Stimulated activated CD8-positive, alpha-beta memory T cell treated with anti-CD3 and anti-CD28 coated beads, Interleukin-12 subunit alpha, Interleukin-12 subunit beta, amount 100 ng/mL, for 4 hours (primary cell): ENCODE results near the gene AFAP1L2.

Source experiments
- DNase-seq: peaks from one replicate; pipeline ENCODE4 v3.0.0-alpha.2; 2020; ENCODE audit warnings: low read depth

The AFAP1L2 gene

DNA sequence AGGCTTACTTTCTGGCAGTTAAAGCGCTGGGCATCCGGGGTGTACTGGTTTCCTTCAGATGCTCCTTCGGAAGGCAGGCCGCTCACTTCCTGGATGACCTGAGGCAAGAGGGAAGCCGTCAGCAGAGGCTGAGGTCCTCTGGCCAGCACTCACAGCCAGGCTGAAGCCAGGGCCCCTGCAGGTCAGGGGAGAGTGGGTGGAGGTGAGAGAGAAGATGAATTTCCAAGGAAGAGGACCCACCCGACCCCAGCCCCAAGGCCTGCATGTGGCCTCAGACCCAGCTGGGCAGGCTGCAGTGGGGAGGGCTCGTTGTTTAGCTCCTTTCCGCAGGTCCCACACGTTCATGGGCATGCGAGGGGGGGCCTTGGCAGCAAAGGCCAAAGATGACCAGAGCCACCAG is 94.0 kb downstream of the AFAP1L2 start:
- no peak for DNase-seq

DNA sequence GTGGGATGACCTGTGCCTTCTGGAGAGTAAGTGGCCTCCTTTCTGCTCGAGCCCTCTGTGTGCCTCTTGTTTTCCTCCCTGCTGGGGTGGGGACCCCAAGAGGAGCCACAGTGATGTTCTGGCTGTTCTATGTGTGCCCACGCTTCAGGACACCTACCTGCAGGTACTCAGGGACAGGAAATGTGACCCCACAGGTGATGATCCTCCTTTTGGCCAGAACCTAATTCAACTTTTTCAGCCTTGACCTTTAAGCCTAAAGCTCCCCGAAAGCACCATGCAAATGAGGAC is 95.0 kb downstream of the AFAP1L2 start:
- DNase-seq = no peak

DNA sequence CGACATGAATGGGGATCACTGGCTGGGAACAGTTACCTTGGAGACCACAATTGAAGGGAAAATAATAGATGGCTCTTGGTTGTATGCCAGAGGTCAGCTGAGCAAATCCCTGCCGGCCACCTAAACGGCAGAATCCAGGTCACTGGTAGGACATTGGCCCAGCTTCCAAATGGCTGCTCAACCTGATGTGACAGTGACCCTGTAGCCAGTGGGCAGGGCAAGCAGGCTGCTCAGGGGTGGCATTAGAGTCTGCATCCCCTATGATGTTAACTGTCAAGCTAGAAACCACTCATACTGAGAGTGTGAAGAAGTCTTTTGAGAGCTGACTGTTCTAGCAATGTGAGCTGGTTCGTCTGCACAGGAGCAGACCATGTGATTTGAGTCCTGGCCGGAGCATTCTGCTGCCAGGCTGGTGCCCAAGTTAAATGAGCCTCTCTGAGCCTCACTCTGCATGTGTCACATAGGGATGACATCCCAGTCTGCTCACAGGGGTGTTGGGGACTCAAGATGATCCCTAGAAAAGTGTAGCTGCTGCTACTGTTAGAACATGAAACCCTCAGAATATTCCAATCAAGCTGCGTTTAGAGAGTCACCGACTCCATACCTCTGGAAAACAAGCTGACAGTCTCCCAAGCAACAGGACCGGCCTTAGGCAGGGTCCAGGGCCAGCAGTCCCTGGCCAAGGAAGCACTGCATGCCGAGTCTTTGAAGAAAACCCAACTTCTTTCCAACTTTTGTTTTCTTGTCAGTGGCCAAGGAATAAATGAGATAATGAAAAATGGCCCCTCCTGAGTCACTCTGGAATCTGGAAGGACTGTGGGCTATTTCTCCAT is 95.6 kb downstream of the AFAP1L2 start:
- DNase-seq = no peak

DNA sequence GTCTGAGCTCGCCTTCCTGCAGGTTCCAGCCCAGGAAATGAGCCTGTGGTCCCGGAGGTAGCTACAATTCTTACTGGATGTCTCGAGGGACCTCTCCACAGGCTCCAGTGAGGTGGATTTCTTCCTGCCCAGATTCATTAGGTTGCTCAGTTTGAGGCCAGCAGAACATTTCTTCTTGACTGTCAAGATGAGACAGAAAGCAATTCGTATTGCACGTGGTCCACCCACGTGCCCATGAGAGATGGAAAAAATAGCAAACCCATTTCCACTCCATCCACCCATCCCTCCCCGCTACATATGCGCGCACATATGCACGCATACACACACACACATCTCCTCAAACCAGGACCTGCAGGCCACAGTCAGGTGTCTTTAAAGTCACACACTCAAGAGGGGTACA is 96.6 kb downstream of the AFAP1L2 start:
- no peak for DNase-seq

DNA sequence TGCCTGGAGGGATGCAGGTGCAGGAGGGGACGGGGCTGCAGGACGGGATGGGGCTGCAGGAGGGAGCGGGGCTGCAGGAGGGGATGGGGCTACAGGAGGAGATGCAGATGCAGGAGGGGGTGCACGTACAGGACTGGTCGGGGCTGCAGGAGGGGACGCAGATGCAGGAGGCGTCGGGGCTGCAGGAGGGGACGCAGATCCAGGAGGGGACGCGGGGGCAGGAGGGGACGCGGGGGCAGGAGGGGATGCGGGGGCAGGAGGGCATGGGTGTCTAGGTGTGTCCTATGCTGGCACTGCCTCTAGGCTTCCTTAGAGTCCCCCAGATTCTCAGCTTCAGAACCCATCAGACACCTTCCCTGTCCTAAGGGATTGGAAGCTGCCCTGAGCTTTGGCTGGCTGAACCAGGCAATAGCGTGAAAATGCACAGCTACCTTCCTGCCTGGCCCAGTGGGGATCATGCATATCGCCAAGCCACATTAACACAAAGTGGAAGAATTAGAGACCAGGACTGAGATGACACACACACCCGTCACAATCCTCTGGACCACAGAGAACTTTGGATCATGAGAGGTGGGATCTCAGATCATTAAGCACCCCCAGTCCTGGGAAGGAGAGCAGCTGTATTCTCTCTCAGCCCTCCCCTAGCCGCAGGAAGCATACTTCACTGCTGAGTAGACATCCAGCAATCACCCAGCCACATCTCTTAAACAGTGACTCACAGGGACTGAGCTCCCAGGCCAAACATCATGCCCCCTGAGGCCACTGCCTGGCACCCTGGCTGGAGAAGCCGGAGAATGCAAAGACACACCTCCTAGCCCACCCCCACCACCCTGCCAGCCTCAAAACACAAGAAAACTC is 98.0 kb downstream of the AFAP1L2 start:
- no peak for DNase-seq

DNA sequence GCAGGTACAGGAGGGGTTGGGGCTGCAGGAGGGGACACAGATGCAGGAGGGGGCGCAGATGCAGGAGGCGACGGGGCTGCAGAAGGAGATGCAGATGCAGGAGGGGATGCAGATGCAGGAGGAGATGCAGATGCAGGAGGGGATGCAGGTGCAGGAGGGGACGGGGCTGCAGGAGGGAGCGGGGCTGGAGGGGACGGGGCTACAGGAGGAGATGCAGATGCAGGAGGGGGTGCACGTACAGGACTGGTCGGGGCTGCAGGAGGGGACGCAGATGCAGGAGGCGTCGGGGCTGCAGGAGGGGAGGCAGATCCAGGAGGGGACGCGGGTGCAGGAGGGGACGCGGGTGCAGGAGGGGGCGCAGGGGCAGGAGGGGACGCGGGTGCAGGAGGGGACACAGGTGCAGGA is 98.8 kb downstream of the AFAP1L2 start:
- no peak for DNase-seq

DNA sequence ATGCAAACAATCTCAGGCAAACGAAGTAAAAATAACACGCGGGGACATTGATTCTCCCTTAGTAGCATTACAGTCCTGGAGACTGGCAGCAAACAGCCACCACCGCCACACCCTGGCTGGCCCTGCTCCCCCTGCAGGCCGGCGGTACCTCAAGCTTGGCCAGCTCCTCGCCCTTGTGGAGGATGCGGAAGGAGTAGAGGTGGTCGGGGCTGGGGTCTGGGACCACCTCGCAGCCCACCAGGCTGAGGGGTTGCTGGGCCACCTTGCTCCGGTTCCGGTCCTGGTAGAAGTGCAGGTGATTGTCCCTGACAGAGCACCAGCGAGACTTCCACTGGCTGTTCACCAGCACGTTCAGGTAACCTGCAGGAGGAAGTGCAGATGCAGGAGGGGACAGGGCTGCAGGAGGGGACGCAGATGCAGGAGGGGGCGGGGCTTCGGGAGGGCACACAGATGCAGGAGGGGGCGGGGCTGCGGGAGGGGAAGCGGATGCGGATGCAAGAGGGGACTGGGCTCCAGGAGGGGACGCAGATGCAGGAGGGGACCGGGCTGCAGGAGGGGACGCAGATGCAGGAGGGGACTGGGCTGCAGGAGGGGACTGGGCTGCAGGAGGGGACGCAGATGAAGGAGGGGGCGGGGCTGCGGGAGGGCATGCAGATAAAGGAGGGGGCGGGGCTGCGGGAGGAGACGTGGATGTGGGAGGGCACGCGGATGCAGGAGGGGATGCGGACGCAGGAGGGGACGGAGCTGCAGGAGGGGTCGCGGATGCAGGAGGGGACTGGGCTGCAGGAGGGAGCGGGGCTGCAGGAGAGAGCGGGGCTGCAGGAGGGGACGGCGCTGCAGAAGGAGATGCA is 99.5 kb downstream of the AFAP1L2 start:
- peak; percentile 22 for DNase-seq

DNA sequence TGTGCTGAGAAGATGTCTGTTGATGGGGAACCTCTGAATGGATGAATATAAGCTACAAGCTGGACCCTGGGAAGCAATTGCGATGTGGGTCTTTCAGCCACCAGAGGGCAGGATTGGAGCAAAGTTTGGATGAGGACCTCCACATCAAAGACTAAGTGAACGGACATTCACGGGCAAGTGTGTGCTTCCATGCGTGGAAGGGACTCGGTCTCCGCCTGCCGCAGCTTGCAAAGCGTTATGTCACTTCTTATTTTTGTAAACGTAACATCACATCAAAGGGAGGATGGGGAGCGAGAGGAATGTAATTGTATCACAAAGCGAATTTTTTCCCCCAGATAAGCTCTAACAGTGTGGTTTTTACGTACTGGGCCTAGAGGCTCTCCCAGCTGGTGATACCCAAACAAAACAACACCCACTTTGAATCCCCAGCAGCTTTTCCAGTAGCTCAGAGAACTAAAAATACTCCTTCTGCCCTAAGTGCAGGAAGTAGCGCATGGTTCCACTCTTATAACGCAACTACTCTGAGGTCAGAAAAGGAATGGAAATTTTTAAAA is 100.2 kb downstream of the AFAP1L2 start:
- DNase-seq = peak; percentile 35

DNA sequence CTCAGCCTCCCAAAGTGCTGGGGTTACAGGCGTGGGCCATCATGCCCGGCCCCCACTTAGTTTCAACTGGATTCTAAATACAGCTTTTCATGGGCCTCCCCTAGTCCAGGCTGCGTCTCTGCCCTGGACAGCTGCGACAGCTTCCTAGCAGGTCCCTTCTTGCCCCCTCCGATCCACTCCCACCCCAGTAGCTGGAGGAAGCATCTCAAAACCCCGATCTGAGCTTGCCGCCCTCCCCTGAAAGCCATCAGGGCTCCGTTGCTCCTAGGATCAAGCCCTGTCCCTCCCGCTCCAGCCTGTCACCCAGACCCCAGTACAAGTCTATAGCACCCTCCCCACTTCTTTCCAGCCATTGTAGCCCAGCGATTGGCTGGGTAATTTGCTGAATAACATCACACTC is 100.7 kb downstream of the AFAP1L2 start:
- no peak for DNase-seq

DNA sequence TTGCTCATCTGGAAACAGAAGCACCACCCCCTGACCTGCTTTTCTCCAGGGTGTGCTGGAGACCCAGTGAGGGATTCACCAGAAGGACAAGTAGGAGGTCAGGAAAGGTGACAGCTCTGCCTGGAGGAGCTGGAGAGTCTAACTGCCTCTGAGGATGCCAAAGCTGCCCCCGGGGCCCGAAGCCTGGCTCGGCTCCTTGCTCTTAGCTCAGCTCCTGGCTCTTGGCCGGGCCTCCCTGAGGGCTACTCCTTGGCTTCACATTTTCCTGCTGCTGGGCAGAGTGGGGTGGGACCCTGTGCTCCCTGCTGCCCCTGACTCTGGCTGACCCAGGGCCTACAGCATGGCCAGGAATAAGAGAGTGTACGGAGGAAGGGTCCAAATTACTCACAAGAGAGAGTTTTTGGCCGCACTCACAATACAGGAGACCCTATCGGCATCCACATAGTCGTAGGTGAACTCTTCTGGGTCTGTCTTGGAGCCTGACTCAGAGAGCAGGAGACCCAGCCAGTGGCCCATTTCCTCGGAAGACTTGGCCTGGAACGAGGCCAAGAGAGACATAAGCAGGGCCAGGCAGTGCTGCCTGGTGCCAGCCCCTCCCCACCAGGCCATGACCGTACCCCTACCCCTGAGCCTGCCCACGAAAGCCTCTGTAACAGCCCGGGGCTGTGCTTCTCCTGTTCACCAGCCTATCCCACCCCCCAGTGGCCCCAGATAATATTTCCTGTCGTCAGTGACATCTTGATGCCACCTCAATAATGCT is 102.2 kb downstream of the AFAP1L2 start:
- DNase-seq = no peak

DNA sequence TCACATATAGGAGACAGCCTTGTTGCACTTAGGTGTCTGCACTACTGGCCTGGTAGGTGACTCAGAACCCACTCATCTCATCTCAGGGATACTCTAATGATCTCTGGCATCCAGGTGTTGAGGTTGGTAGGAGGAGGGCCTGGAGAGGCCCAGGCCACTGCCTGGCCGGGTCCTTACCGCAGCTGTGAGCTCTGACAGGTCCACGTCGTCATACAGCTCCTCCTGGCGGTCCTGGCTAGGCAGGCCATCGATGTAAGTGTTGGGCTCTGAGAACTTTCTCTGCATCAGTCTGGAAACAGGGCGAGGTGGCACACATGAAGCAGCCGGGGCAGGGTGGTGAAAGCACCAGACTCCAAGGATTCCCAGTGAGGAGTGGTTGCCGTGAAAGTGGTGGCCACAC is 103.1 kb downstream of the AFAP1L2 start:
- no peak for DNase-seq

DNA sequence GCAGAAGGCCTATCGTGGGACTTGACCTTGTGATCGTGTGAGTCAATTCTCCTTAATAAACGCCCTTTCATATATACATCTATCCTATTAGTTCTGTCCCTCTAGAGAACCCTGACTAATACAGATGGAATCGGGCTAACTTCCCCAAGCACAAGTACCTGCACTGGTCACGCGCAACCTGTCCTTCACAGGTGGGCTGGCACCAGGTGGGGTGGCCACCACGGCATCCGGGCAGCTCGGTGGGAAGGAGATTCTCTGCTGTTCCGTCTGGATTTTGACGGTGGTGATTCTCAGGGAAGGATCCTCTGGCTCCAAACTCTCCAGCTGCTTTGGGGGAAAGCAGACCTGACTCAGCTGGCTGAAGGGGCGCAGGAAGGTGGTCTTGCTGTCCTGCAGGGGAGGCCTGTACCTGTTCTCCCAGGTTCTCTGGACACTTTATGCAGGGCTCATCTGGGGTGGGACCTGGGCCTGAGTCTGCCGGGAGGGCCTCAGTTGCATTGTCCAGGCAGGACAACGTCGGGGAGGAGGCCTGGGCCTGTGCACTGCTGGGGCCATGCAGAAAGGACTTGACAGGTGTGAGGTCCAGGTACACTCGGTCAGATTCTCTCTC is 104.2 kb downstream of the AFAP1L2 start:
- DNase-seq = no peak

DNA sequence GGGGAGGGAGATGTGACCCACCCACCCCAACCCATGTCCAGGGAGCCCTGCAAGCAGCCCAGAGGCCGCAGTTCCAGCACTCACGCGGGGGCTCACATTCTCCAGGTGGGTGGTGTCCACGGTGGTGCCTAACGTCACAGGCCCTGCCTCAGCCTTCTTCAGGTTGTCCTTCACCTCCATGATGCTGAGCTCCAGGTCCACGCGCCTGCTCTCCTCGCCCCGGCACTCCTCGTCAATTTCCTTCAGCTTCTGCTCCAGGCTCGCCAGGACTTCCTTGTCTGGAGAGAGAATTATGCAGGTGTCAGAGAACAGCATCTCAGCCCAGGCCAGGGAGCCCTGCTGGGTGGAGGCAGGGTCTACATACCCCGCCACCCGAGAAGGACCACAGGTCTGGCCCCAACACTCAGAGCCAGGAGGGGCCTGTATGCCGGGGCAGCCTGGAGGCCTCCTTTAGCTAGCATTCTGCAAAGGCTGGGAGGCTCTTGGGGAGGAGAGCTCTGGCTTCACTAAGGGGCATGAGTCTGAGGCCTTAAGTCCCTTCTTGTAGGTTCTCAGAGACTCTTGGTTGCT is 107.1 kb downstream of the AFAP1L2 start:
- no peak for DNase-seq

DNA sequence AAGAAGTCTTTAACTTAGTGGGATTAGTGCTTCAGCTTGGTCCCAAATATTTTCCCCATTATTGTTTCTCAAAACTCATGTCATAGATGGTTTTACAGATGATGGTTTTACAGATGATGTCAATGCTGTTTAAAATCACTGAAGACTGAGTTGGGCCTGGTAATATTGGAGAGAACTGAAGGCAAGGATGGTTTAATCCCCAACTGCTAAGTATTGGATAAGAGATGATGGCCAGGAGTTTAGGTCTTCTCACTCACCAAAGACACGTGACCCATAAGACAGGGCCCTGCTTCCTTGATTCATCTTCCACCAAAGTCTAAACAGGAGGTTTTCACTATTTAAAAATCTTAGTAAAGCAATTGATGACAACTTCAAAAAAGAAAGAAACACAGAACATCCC is 108.9 kb downstream of the AFAP1L2 start:
- DNase-seq = no peak

DNA sequence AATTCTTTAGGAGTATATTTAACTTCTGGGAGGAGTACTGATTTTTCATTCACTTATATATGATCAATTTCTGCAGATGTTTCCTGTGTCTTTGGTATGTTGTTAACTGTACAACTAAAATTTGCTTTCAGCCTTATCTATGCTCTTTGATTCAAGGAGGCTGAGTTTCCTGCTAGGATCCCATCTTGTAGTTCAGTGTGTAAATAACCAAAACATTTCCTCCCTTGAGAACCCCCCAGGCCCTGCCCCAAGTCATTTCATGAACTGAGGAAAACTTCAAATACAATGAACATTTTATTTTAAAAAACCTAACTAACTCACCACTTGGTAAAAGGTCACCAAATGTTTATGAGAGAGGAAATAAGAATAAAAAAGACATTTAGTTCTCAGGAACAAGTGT is 109.8 kb downstream of the AFAP1L2 start:
- no peak for DNase-seq

DNA sequence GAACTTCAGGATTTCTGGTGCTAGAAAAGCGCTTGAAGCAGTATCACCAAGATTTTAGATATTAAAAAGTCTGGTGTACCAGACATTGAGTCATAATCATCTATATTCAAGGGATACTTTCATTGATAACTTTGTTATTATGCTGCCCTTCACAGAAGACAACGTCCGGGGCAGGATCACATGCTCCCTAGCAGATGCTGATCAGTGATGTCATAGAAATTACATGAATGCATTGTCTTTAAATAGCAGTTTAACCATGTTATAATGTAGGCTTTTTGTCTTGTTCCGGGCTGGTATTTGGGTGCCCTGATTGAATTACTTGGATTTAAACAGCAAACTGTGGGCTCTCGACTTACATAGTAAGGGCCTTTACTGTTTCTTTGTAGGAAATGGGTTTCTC is 111.2 kb downstream of the AFAP1L2 start:
- DNase-seq = no peak

DNA sequence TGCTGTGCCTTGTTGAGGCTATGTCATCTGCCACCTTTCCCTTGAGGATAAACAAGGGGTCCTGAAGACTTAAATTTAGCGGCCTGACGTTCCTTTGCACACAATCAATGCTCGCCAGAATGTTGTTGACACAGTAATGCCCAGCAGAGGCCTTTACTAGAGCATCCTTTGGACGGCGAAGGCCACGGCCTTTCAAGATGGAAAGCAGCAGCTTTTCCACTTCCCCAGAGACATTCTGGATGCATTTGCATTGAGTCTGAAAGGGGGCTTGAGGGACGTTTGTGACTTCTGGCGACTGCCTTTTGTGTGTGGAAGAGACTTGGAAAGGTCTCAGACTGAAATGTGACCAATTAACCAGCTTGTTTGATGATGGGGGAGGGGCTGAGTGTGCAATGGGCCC is 112.8 kb downstream of the AFAP1L2 start:
- DNase-seq = no peak

DNA sequence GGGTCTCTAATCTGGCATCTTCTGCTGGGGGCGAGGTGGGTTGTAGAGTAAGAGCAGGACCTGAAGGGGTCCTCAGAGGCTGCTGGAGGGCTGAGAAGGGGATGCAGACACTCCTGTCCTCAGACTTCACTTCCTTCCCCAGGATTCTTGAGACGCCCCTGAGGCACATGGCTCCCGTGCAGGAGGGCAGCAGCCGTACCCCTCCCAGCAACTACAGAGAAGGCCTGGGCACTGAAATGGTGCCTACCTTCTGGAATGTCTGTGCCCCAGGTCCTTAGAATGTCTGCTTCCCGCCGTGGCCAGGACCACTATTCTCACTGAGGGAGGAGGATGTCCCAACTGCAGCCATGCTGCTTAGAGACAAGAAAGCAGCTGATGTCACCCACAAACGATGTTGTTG is 113.2 kb downstream of the AFAP1L2 start:
- DNase-seq = no peak

DNA sequence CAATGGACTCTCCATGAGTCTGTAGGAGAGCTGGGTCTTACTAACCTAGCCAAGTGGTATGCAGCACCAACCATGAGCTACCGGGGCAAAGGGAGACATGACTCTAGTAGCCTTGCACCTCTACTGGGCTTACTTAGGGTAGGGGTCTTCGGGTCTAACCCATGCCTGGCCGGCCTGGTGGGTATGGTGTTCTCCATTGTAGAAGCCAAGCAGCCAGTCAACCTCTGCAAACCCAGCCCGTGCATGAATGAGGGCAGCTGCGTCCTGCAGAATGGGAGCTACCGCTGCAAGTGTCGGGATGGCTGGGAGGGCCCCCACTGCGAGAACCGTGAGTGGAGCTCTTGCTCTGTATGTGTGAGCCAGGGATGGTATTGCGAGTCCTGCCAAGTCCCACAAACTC is 114.3 kb downstream of the AFAP1L2 start:
- DNase-seq = no peak

DNA sequence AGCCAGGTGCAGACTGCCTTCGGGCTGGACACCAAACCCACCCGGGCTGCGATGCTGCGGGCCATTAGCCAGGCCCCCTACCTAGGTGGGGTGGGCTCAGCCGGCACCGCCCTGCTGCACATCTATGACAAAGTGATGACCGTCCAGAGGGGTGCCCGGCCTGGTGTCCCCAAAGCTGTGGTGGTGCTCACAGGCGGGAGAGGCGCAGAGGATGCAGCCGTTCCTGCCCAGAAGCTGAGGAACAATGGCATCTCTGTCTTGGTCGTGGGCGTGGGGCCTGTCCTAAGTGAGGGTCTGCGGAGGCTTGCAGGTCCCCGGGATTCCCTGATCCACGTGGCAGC is 115.2 kb downstream of the AFAP1L2 start:
- DNase-seq = no peak
